Astrocyte of the spinal cord (primary cell): ENCODE results near the gene OAS2.
"Not testable (repeated sequence)": the region's sequence is repeated elsewhere in the genome, so short reads cannot be mapped to it uniquely, and the experiment has no call there.

Experiments
- DNase-seq: peaks from one replicate; pipeline ENCODE4 v3.0.0; 2011; ENCODE audit warnings: low read depth, low spot score
- H3K4me3 ChIP-seq: 2 replicates; pipeline ENCODE4 v1.5.1; 2011; ENCODE audit warnings: low read depth, mild to moderate bottlenecking, low read length, moderate library complexity
- in situ Hi-C: cut with HindIII; loops from 2 replicates; pipeline ENCODE4 v1.10.0; 2017; ENCODE audit warnings: low sequenced_read_pairs
- TF ChIP-seq, protein P1 (sequence below): IDR thresholded peaks from 2 replicates; pipeline ENCODE4 v1.5.1; 2012; ENCODE audit warnings: low read depth, mild to moderate bottlenecking, low read length, inconsistent platforms

Gene OAS2

DNA sequence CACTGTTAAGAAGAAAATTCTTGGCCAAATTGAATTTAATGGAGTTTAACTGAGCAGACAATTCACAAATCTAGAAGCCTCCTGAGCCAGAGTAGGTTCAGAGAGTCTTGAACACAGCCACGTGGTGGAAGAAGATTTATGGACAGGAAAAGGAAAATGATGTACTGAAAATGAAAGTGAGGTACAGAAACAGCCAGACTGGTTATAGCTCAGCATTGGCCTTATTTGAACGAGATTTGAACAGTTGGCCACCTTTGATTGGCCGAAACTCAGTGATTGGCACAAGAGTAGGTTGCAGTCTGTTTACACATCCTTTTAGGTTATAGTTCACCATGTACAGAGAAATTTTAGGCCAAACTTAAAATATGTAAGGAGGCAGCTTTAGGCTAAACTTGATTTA, 9.9 kb downstream of the OAS2 start:
- DNase-seq, result no peak
- no peak overlapping the region for H3K4me3 ChIP-seq
- TF ChIP-seq, protein P1, sequence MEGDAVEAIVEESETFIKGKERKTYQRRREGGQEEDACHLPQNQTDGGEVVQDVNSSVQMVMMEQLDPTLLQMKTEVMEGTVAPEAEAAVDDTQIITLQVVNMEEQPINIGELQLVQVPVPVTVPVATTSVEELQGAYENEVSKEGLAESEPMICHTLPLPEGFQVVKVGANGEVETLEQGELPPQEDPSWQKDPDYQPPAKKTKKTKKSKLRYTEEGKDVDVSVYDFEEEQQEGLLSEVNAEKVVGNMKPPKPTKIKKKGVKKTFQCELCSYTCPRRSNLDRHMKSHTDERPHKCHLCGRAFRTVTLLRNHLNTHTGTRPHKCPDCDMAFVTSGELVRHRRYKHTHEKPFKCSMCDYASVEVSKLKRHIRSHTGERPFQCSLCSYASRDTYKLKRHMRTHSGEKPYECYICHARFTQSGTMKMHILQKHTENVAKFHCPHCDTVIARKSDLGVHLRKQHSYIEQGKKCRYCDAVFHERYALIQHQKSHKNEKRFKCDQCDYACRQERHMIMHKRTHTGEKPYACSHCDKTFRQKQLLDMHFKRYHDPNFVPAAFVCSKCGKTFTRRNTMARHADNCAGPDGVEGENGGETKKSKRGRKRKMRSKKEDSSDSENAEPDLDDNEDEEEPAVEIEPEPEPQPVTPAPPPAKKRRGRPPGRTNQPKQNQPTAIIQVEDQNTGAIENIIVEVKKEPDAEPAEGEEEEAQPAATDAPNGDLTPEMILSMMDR, result no peak
- in situ Hi-C loops, result no loop called here

DNA sequence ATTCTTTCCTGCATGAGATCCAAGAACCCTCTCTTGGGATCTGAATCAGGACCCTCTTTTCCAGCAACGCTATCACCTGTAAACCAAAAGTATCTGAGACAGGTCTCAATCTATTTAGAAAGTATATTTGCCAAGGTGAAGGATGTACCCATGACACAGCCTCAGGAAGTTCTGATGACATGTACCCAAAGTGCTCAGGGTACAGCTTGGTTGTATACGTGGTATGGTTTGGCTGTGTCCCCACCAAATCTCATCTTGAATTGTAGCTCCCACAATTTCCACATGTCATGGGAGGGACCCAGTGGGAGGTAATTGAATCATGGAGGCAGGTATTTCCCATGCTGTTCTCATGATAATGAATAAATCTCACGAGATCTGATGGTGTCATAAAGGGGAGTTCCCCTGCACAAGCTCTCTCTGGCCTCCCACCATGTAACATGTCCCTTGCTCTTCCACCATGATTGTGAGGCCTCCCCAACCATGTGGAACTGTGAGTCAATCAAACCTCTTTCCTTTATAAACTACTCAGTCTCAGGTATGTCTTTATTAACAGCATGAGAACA, 10.6 kb downstream of the OAS2 start:
- H3K4me3 ChIP-seq, in situ Hi-C loops, DNase-seq: not testable (repeated sequence)

DNA sequence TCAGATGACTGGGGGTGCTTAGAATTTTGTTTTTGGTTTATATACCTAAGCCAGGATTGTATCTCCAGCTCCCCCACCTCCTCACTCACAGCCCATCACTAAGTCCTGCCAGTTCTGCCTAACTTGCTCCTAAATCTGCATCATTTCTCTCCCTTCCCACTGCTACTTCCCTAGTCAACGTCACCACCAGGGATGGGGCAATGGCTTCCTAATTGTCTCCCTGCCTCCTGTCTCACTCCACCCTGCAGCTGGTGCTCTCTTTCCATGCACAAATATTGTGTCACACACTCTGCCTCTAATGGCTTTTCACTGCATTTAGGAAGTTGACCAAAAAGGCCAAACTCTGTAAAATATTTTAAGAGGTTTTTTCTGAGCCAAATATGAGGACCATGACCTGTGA, 11.5 kb downstream of the OAS2 start:
- TF ChIP-seq, protein P1, result no peak
- in situ Hi-C loops, result no loop called here
- H3K4me3 ChIP-seq, result no peak overlapping the region
- DNase-seq, result no peak

DNA sequence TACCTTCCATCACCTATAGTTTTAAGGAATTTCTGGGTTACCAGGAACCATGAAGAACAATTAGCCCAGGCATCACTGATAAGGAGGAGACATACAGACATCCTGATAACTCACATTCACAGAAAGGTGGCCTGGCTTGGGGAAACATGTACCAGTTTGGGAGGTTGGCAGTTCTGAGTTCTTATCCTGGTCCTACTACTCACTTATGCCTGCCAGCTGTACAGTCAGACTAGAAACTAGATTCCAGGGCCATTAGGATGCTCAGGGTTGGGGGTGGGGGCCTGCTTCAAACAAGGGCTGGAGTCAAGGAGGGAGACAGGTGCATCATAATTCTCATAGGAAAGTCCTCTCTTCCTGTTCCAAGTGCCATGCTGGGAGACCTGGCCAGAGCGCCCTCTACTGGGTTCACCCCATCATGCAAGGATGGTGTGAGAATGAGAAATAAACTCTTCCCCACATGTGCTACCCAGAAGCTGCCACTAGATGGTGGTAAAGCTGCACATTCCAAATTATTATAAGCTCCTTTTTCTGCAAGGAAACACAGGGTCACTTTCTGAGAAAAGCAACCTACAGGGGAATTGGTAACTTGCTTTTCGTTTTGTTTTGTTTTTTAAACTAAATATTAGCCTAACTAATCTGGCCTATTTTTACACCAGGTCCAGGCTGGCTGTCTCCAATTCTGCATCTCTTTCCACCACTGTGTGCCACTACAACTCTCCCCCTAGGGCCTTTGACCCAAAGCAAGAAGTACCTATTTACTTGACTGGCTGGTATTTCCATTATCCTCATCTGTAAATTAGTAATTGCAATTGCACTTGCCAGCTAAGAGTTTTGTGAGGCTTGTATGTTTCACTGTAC, 14.5 kb downstream of the OAS2 start:
- in situ Hi-C loops, result no loop called here
- DNase-seq, result peak; percentile 73
- TF ChIP-seq, protein P1, result peak; percentile 94

DNA sequence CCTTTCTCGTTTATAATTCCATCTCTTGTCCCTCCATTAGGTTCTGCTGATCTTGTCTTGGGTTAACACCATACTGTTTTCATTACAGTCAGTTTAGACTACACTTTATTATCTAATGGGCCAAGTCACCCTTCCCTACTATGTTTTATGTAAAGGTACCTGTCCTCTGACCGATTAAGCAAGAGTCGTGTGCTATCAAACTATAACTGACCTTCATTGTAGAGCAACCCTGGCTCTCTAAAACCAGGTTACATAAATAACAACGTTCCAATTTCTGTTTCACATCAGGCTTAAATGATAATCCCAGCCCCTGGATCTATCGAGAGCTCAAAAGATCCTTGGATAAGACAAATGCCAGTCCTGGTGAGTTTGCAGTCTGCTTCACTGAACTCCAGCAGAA, 16.7 kb downstream of the OAS2 start:
- no peak for DNase-seq
- TF ChIP-seq, protein P1, result no peak
- H3K4me3 ChIP-seq, result no peak overlapping the region
- in situ Hi-C loops, result no loop called here

More for the DNA sequence above, 14.5 kb downstream of the OAS2 start:
- no peak overlapping the region for H3K4me3 ChIP-seq

- no peak for DNase-seq
- no peak overlapping the region for H3K4me3 ChIP-seq
- TF ChIP-seq, protein P1, result no peak
- in situ Hi-C loops, result no loop called here
These were observed 18.2 kb downstream of the OAS2 start for GRCh38 chr12:112996501-112996900.

DNA sequence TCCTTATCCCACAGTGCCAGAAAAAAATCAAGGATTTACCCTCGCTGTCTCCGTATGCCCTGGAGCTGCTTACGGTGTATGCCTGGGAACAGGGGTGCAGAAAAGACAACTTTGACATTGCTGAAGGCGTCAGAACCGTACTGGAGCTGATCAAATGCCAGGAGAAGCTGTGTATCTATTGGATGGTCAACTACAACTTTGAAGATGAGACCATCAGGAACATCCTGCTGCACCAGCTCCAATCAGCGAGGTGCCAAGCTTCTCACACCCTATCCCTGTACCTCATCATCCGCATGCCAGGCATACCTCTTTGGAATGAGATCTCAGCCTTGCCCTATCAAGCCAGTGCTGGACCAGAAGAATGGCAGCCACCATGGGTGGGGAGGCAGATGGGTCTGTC, 19.2 kb downstream of the OAS2 start:
- TF ChIP-seq, protein P1, result no peak
- DNase-seq, result no peak
- no peak overlapping the region for H3K4me3 ChIP-seq
- in situ Hi-C loops, result no loop called here
